GM19463 (cell line): Measurements from ENCODE around the gene PLXDC1.
"Not testable (repeated sequence)": the region's sequence is repeated elsewhere in the genome, so short reads cannot be mapped to it uniquely, and the experiment has no call there.

Experiments used
- ATAC-seq: cut with Tn5 transposase; IDR thresholded peaks from one replicate; pipeline ENCODE4 v1.9.1; 2021; ENCODE audit warnings: mild to moderate bottlenecking, moderate library complexity; ENCODE audit not compliant: unreplicated experiment

The PLXDC1 gene

DNA sequence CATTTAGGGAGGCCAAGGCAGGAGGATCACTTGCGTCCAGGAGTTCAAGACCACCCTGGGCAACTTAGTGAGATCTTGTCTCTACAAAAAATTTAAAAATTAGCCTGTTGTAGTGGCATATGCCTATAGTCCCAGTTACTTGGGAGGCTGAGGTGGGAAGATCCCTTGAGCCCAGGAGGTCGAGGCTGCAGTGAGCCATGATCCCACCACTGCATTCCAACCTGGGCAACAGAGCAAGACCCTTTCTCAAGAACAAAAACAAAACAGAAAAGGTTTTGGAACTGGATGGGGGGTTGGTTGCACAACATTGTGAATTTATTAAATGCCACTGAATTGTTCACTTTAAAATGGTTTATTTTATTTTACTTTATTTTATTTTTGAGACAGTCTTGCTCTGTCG is 21.2 kb downstream of the PLXDC1 start:
- ATAC-seq = no peak

DNA sequence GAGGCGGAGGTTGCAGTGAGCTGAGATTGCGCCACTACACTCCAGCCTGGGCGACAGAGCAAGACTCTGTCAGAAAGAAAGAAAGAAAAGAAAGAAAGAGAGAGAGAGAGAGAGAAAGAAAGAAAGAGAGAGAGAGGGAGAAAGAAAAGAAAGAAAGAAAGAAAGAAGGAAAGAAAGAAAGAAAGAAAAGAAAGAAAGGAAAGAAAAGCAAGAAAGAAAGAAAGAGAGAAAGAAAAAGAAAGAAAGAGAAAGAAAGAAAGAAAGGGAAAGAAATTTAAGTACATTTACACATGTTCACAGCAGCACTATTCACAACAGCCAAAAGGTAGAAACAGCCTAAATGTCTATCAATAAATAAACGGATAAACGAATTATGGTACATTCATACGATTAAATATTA is 21.9 kb downstream of the PLXDC1 start:
- not testable (repeated sequence) for ATAC-seq

DNA sequence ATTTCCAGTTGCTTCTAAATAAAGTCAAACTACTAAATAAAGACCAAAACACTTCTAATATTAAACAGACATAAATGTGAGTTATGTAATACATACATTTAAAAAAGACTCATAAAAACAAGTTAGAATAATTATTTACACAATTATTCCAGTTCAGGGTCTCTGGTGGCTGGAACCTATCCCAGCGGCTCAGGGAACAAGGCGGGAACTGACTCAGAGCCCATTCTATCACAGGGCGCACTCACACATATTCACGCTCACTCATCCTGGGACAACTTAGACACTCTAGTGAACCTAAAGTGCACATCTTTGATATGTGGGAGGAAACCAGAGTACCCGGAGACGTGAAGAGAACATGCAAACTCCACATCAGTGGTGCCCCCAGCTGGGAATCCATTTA is 25.0 kb downstream of the PLXDC1 start:
- ATAC-seq = no peak

DNA sequence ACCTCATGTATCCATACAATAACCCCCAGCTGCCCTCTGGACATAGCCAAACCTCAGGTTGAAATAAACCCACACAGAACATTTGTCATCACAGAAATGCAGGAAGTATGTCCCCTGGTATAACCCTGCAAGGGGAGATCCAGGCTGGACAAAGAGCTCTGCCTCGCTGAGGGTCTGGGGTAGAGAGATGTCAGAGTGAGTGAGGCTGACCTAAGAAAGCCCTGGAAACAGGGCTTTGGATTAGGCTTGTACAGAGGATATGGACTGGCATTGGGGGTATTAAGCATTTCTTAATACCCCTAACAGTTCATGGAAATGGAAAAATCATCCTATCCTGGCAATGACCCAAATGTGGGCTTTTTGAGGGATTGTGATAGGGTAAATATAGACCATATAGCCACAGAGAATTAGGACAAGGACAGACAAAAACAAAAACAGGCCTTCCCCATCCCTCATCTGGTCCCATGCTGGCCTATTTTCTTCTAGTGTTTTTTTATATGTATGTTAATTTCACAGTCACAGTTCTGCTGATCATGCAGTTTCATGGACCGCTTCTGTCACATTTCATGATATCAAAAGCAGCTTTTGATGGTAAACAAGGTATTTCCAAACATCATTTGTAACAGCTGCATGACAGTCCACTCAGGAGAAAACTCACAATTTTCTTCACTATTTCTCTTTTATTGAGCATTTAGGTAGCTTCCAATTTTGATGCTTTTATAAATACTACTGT is 26.1 kb downstream of the PLXDC1 start:
- ATAC-seq = no peak

DNA sequence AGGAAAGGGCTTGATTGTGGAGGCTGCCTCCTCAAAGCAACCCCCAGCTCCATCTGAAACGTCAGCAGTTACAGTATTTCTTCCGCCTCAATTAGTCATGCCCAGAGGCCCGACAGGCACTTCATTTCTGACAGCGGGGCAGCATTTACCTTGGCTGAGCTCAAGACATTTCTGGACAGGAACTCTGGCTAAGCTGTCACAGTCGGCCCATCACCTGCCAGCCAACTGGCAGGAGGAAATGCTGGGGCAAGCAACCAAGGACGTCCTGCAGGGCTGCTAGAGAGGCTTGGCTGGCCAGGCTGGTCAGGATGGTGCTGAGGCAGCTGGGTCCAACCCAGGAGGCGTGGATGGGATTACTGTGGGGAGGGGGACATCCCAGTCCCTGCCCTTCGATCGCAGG is 27.8 kb downstream of the PLXDC1 start:
- no peak for ATAC-seq

DNA sequence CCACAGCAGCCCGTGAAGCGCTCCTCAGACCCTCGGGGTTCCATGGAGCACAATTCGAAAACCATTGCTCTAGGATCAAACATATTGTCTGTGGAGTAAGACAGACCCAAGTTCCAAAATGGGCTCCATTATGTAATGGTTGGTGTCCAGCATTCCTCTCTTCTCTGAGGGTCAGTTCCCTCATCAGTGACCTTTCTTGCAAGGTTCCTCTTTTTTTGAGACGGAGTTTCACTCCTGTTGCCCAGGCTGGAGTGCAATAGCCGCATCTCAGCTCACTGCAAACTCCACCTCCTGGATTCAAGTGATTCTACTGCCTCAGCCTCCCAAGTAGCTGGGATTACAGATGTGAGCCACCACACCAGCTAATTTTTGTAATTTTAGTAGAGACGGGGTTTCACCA is 28.4 kb downstream of the PLXDC1 start:
- ATAC-seq = no peak

DNA sequence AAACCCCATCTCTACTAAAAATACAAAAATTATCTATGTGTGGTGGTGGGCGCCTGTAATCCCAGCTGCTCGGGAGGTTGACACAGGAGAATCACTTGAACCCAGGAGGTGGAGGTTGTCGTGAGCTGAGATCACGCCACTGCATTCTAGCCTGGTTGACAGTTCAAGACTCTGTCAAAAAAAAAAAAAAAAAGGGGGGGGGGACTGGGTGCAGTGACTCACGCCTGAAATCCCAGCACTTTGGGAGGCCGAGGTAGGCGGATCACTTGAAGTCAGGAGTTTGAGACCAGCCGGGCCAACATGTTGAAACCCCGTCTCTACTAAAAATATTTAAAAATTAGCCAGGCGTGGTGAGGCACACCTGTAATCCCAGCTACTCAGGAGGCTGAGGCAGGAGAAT is 29.5 kb downstream of the PLXDC1 start:
- not testable (repeated sequence) for ATAC-seq

DNA sequence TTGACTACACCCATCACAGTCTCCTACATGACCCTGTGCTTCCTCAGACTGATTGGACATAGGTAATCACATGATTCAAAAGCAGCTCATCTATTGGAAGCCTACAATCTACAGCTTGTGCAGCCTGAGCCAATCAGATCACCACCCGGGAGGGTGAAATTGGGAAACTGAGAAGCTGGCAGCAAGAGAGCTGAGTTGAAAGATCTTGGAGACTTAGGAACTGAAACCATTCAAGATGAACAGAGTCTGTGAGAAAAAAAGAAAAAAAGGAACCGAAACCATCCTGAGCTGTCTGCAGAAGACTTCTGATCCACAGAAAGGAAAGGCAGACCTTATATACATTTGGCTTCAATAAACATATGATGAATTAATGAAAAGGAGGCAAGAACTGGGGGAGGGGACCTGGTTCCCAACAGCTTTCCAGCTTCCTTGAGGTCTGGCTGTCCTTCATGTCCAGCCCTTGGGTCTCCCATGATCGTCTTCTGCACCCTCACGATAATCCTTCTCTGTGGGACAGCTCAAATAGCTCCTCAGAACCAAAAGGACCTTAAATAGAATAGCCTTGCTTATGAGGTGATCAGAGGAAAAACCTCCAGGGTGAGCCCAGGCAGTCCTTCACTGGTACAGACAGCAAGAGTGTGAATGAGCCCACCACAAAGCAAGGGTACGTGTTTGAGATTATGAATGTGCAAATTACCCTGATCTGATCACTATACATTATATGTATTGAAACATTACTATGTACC is 32.6 kb downstream of the PLXDC1 start:
- ATAC-seq = peak; percentile 57

DNA sequence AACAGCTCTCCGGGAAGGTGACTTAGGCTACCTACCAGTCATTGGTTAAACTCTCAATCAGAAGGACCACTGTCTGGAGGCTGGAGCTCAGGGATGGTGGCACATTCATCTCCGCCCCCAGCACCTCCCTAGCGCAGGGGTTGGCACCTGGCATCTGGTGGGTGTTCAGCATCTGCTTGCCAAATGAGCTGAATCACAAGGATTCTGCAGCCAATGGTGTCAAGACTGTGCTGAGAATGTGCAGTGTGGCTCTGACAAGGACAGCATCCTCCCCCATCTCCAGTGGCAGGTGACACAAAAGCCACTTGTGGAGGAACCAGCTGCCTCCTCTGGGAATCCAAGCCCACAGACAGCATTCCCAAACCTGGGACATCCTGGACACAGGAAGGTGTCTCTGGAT is 35.2 kb downstream of the PLXDC1 start:
- no peak for ATAC-seq

DNA sequence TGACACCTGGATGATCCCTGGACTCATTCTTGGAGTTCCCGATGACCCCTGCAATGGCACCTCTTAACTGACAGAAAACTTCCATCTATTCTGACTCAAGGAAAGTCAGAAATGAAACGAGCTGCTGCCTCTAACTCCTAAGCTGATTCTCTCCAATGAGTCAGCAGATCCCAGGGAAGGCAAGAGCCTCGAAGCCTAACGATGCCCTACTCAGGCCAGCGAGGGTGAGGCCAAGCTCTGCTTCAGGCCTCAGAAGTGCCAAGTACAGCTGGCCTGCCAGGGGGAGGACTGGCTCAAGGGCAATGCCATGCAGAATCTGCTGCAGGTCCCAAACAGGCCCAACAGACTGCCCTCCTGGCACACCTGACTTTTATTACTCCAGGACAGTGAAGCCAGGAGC is 36.3 kb downstream of the PLXDC1 start:
- ATAC-seq = no peak

DNA sequence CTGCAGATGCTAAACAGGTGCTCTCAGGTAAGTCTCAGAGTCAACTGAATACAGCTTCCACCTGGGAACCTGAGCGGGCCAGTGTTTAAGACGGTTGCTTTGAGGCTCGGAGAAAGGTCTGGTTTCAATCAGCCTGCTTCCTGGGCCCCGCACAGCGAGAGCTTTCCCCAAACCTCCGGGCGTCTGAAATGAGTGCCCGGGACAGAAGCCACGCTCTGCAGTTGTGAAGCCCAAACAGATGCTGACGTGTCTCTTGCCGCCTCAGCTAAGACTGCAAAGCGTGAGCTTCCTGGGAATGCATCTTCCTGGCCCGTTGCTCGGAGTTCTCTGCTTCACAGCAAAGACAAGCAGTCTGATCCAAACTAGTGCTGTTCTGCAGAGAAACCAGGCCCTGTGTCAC is 36.7 kb downstream of the PLXDC1 start:
- ATAC-seq = no peak

DNA sequence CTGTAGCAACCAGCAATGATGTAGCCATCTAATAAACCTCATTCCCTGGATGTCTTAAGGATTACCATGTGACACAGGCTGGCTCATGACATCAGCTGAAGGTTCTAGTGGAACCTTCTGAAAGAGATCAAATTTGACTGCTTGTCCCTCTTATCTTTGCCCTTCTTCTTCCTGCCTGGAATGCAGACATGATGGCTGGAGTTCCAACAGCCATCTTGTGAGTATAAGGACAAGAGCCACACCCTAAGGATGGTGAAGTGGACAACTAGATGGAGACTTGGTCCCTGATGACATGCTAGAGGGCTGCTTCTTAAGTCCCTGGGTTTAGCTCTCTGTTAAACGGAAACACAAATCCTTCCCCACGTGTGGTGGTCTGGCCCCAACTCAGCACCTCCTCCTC is 37.6 kb downstream of the PLXDC1 start:
- ATAC-seq = no peak

DNA sequence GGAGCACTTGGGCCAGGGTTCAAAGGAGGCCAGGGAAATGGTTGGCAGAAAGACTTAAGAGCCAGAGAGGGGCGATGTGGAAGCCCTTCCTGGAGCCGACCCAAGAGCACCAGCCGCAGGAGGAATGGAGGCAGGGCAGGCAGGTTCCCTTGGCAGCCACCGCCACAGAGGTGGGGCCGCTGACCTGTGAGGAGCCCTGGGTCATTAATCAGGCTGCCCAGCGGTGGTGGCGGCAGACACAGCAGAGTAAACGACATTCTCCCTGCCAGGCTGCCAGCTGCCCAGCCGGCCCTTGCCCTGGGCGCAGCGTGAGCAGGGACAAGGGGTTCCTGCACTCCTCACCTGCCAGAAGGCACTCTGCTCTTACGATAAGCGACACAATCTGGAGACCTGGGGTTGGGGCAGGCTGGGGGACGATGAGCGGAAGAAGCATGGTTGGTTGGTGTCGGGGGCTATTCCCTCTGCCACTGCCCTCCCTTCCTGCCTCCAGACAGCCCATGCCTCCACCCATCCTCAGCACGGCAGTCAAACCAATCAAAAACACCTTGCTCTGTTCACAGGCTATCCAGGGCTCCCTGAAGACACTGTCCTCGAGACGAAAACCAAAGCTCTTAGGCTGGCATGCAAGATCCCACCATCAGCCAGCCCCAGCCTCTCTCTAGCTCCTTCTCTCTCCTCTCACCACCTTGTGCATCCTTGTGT is 40.9 kb downstream of the PLXDC1 start:
- no peak for ATAC-seq

DNA sequence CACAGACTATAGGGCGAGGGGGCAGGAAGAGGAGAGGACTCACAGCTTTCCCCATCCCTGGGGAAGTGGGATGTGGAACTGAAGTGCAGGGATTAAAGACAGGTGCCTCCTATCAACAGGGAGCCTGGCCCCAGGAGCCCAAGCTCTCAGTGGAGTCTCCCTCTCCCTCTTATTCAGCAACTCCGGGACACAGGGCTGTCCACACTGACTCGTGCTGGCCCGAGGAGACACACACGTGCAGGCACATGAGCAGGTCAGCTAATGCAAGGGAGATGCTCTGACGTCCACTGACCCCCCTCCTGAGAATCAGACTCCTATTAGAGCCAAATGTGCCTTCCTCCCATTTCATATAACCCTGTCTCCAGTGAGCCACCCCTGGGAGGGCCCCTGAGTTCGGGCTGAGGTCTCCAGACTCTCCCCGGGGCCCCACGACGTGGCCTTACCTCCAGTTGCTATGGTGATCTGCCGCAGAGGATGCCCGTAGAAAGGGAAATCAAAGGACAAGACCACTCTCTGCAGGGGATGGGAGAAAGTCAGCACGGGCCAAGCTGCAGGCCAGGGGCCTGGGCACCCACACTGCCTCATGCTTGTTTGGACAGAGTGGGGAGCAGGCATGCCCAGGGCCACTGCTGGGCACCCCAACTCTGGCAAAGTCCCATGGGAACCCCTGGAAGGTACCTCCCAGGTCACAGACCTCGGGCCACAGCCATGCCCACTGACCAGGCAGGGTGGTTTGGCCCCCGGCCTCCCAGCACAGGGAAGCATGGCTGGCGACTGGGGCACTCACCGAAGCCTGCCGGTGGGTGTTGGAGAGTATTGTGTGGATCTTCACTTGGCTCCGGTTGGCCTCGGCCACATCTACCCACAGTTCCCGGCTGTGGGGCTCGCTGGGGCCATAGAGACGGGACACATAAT is 42.7 kb downstream of the PLXDC1 start:
- no peak for ATAC-seq

DNA sequence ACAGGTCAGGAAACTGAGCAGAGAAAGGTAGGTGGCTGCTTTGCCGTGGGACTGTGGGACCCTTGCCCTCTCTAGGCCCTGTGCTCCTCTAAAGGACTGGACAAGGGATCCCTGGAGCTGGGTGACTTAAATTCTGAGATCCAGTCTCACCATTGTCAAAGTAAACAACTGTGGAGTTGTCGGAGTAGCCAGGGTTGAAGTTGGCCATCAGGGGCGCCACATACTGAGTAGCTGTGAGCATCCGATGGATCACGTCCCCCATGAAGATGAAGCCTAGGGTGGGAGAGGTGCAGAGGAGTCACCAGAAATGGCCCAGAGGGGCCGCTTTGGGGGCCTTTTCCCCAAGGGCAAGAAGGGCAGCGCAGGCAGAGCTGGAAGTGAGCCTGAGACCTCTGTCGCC is 43.5 kb downstream of the PLXDC1 start:
- ATAC-seq = no peak

DNA sequence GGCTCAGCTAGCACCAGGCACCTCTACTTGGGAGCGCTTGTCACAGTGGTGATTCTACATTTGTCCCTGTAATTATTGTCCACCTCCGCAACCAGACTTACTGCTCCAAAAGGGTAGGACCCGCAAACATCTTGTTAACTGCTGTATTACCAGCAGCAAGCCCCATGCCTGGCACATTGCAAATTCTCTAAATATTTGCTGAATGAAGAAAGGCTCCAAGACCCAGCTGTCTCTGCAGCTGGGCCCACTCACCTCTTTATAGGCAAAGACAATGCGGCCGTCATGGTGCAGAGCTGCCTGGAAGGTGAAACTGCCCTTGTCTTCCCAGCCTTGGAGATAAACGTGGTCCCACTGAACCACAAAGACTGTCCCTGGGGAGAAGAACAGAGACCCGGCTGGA is 44.3 kb downstream of the PLXDC1 start:
- no peak for ATAC-seq

DNA sequence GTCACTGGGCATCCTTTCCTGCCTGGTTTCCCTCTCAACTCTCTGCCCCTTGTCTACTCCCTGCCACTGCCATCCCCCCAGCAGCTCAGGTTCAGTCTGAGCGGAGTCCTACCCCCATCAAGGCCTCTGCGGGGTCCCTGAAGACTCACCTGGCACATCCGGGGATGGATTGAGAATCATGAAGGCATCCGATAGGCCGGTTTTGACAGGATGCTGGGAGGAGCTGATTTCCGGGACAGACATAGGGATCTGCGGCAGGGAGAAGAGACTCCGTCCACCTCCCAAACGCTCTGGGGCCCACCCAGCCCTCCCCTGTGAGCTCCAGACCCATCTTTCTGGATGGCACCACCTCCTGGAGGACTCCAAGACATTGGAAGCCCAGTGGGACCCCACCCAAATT is 45.7 kb downstream of the PLXDC1 start:
- ATAC-seq = no peak

DNA sequence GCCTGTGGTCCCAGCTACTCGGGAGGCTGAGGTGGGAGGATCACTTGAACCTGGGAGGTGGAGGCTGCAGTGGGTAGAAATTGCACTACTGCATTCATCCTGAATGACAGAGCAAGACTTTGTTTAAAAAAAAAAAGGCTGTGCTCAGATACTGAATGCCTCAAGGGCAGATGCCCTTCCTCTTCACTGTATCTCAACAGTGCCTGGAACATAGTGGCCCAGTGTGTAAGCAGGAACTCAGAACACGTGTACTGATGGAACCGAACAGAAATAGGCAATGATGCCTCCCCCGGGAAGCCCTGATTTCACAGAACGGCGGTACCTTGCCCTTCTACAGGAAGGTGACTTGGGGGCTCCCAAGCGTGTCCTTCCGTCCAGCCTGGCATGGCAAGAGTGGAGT is 46.8 kb downstream of the PLXDC1 start:
- ATAC-seq = no peak

DNA sequence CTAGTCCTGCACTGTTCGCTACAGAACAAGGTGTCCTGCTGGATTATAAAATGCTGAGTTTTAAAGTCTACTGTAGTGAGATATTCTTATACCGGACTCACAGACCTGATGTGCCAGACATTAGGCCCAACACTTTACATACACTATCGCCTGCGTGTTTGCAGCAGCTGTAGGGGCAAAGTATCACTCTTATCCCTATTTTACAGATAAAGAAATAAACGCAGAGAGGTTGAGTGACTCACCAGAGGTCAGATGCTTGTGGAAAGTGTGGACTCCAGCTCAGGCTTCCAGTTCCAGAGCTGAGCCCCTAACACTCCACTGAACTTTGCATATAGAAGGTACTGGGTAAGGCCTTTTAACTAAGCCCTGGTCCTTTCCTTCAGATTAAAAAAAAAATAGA is 47.4 kb downstream of the PLXDC1 start:
- no peak for ATAC-seq

DNA sequence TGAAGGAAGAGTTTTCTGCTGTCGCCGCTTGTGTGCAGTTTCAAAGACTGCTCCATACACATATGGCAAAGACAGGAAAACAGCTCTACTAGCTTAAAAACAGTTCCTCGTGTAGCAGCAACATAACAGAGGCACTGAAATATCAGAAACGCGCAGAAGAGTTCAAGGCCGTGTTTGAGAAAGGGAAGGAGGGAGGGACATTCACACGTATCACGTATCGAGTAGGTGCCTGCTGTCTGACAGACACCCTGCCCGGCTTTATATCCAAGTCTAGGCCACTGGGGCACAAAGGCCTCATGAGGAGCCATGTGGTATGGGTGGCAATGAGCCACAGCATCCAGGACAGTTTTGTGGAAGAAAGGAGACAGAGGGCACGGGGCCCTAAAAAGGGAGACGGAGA is 50.3 kb downstream of the PLXDC1 start:
- ATAC-seq = no peak

DNA sequence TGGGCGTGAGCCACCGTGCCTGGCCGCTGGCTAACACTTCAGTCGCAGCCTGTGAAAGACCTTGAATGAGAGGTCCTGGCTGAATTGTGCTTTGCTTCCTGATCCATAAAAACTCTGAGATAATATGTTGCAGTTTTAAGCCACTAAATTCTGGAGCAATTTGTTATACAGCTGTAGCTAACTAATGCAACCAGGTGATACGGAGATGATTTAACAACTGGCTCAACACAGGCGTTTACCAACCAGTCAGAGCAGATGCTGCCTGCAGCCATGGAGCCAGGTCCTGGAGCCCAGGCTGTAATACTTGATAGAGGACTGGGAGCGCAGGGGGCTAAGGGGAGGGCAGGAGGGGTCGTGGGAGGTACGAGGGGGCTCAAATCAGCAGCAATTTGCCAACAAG is 50.9 kb downstream of the PLXDC1 start:
- ATAC-seq = no peak
